ENCODE results near the gene ZNF337.

Gene ZNF337

DNA sequence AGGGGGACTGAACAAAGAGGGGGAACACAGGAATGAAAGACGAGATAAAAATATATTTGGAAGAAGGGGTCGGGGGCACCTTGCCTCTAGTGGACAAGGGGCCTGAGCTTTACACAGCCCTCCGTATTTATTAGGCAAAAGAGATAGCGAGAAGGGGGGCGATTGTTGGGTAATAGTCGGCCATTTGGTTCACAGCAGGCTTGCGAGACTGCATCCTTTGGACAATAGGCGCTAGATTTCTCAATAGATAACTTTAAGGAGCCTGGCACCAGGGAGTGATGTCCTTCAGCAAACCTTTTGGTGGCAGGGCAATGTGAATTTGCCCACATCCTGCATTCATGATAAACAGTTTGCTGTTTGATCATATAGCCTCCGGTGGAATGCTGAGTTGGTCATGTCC is 69.9 kb downstream of the ZNF337 start:
- DNase-seq (ENCODE audit: low spot score), result no peak

DNA sequence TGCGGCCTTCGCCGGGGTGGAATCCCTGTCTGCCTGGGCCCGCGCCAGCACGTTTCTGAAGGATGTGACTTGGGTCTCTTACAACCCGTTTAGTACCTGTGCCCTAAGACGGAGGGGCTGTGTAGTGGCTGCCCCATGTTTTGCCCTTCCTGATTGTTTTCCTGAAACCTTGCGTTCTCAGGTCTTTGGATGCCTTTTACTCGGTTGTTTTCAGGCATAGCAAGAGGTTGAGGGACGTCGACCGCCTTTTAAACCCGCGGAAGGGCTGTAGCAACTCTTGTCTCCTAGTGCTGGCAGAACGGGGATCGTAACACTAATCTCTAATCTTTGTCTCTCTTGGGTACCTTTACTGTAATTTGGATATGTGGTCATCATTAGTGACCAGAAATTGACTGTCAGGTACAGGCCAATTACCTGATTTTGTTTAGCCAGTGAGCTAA is 72.1 kb downstream of the ZNF337 start:
- no peak for DNase-seq (ENCODE audit: low spot score)
